H1 (cell line): Measurements from ENCODE around the gene RNF151. TPM values are rescaled to one million over a fixed set of nuclear protein-coding genes. Genes with fewer than 3 reads are reported as not detected.

ENCODE experiments used
- BRCA1 ChIP-seq: IDR thresholded peaks from 2 replicates; pipeline ENCODE4 v1.6.1; 2012; ENCODE audit warnings: low read depth, low read length, improper control_type of control experiment
- CEBPB ChIP-seq: IDR thresholded peaks from 2 replicates; pipeline ENCODE4 v1.6.1; 2012; ENCODE audit warnings: low read depth, low read length
- CHD2 ChIP-seq: IDR thresholded peaks from 2 replicates; pipeline ENCODE4 v1.6.1; 2012; ENCODE audit warnings: low read length, improper control_type of control experiment
- CREB1 ChIP-seq: IDR thresholded peaks from 2 replicates; pipeline ENCODE4 v1.6.1; 2012; ENCODE audit warnings: inconsistent platforms
- CTCF ChIP-seq, 3 experiments: IDR thresholded peaks; 1 replicate in 2 of 3; 2 replicates in 1 of 3; pipeline versions ENCODE4 v1.5.1 to v1.6.1; 2011; ENCODE audit warnings: low read length in 3 of 3, mild to moderate bottlenecking in 3 of 3, inconsistent platforms in 2 of 3, low read depth in 1 of 3, moderate library complexity in 1 of 3; ENCODE audit not compliant: insufficient read depth in 1 of 3; ENCODE audit errors: control extremely low read depth in 1 of 3
- E2F6 ChIP-seq: IDR thresholded peaks from 2 replicates; pipeline ENCODE4 v1.6.1; 2012; ENCODE audit warnings: inconsistent platforms
- EGR1 ChIP-seq: IDR thresholded peaks from 2 replicates; pipeline ENCODE4 v1.6.1; 2011; ENCODE audit warnings: low read depth, low read length, borderline replicate concordance
- HDAC2 ChIP-seq, 2 experiments: fragments of 300-600 bp in 1 of 2; sonication (generic) in 1 of 2; IDR thresholded peaks; 2 replicates each; pipeline ENCODE4 v1.6.1; 2011 to 2012; ENCODE audit warnings: low read depth in 2 of 2, low read length in 2 of 2, mild to moderate bottlenecking in 2 of 2, moderate library complexity in 2 of 2, borderline replicate concordance in 1 of 2, inconsistent platforms in 1 of 2
- HDAC6 ChIP-seq: IDR thresholded peaks from one replicate; pipeline ENCODE4 v1.7.1; 2012; ENCODE audit warnings: low read depth, mild to moderate bottlenecking, inconsistent platforms, low read length, moderate library complexity
- JUND ChIP-seq: IDR thresholded peaks from 2 replicates; pipeline ENCODE4 v1.6.1; 2011; ENCODE audit warnings: mild to moderate bottlenecking, improper control_type of control experiment, low read length
- MAX ChIP-seq: IDR thresholded peaks from 2 replicates; pipeline ENCODE4 v1.6.1; 2012; ENCODE audit warnings: inconsistent platforms
- POLR2A ChIP-seq, 2 experiments: IDR thresholded peaks; 1 replicate in 1 of 2; 2 replicates in 1 of 2; pipeline ENCODE4 v1.6.1; 2011; ENCODE audit warnings: low read depth in 2 of 2, low read length in 2 of 2, mild to moderate bottlenecking in 2 of 2; ENCODE audit errors: control extremely low read depth in 1 of 2
- RAD21 ChIP-seq, 2 experiments: IDR thresholded peaks in 1 of 2; conservative IDR thresholded peaks in 1 of 2; 2 replicates each; pipeline ENCODE4 v1.6.1; 2011; ENCODE audit warnings: low read depth in 2 of 2, low read length in 2 of 2, improper control_type of control experiment in 1 of 2, inconsistent platforms in 1 of 2, mild to moderate bottlenecking in 1 of 2, moderate library complexity in 1 of 2
- RNF2 ChIP-seq: fragments of 200-900, 300-1000 bp; sonication (generic); IDR thresholded peaks from 2 replicates; pipeline ENCODE4 v1.7.1; 2016; ENCODE audit warnings: borderline replicate concordance, low read depth, mild to moderate bottlenecking, antibody characterized with exemption, low read length; ENCODE audit not compliant: poor library complexity, severe bottlenecking; ENCODE audit errors: missing control alignments
- SP4 ChIP-seq: IDR thresholded peaks from 2 replicates; pipeline ENCODE4 v1.6.1; 2012; ENCODE audit warnings: low read length, inconsistent platforms
- SUZ12 ChIP-seq: fragments of 200-600 bp; sonication (generic); IDR thresholded peaks from 2 replicates; pipeline ENCODE4 v1.6.1; 2012; ENCODE audit warnings: mild to moderate bottlenecking, inconsistent platforms, low read length, moderate library complexity, mixed read lengths
- TBP ChIP-seq: IDR thresholded peaks from 2 replicates; pipeline ENCODE4 v1.6.1; 2011; ENCODE audit warnings: low read depth, low read length, improper control_type of control experiment
- TCF12 ChIP-seq: IDR thresholded peaks from 2 replicates; pipeline ENCODE4 v1.6.1; 2011; ENCODE audit warnings: low read depth, mild to moderate bottlenecking, low read length
- YY1 ChIP-seq: IDR thresholded peaks from 2 replicates; pipeline ENCODE4 v1.6.1; 2011; ENCODE audit warnings: low read depth, mild to moderate bottlenecking, low read length
- ZNF274 ChIP-seq: IDR thresholded peaks from 2 replicates; pipeline ENCODE4 v1.7.0; 2012; ENCODE audit warnings: low read length, borderline replicate concordance; ENCODE audit errors: extremely low read depth
- polyA plus RNA-seq, 7 experiments: library from polyadenylated mRNA; depleted of rRNA in 3 of 7; stranded (reverse) in 5 of 7; unstranded in 2 of 7; fragments of >200 nt in 5 of 7; fragments of 200-250 nt in 2 of 7; gene quantifications; 1 replicate in 5 of 7; 2 replicates in 1 of 7; 4 replicates in 1 of 7; pipeline versions ENCODE4 v1.2.1 to v1.2.3, GENCODE V29; 2011 to 2013; ENCODE audit warnings: missing spikeins in 2 of 7, mixed read lengths in 2 of 7
- total RNA-seq: library from RNA; stranded (reverse); fragmentation: NEBNext Ultra II Directional; extraction: Animal tissue kit (Norgen Biotek cat#: 25700); gene quantifications from 2 replicates; pipeline ENCODE4 v1.2.1, GENCODE V29; 2021

RNF151 gene
- total and polyA plus RNA-seq, 2 of the 8 experiments (the other 6 are each of a cell fraction or from before 2014, with no cell fraction given), result not detected

- TF ChIP-seq CTCF (IDR thresholded peaks at IDR 0.05; ENCODE audit: control extremely low read depth in 1 of 3, insufficient read depth in 1 of 3, low read depth in 1 of 3, low read length in 3 of 3) (peak in 2 of 3 experiments; percentile 98 to 99; a peak in 3 of 4 replicates), POLR2A (IDR thresholded peaks at IDR 0.05; ENCODE audit: control extremely low read depth in 1 of 2, low read depth in 2 of 2, low read length in 2 of 2) (no peak), MAX (peak; percentile 89; the same call in 1 of the 2 replicates), CREB1 (peak; percentile 69; the same call in 1 of the 2 replicates), RNF2 (no peak), CEBPB (peak; percentile 26; the same call in 1 of the 2 replicates), HDAC2 (IDR thresholded peaks at IDR 0.05; ENCODE audit: borderline replicate concordance in 1 of 2, low read depth in 2 of 2, low read length in 2 of 2) (no peak), SP4 (peak; percentile 95), ZNF274 (no peak), BRCA1 (no peak), TBP (0 out of 2 replicates have a peak, but pooled peaks have one; percentile 36), E2F6 (peak; percentile 81), SUZ12 (no peak), HDAC6 (no peak), EGR1 (peak; percentile 56; the same call in 1 of the 2 replicates), YY1 (peak; percentile 95), TCF12 (0 out of 2 replicates have a peak, but pooled peaks have one; percentile 83), RAD21 (IDR thresholded peaks at IDR 0.05 in 1 of 2, conservative IDR thresholded peaks at IDR 0.05 in 1 of 2; ENCODE audit: low read depth in 2 of 2, low read length in 2 of 2) (peak; percentile 55 to 62), CHD2 (no peak; the same call in 1 of the 2 replicates), JUND (peak; percentile 28; the same call in 1 of the 2 replicates)
These were observed 37.4 kb downstream of the RNF151 start (continued) for GRCh38 chr16:2003827-2004641.
